K562 (cell line): ENCODE results near the gene PRKG2. TPM values are rescaled to one million over a fixed set of nuclear protein-coding genes. Genes with fewer than 3 reads are reported as not detected.

ENCODE experiments used
- ATAC-seq: fragments of 200-7000 bp; cut with Tn5 transposase; 3 replicates; pipeline ENCODE4 v1.9.1; 2020; ENCODE audit warnings: moderate library complexity
- BruUV-seq: library from RNA; stranded (reverse); fragments of 400-500 nt; replicated peaks from 2 replicates; lab custom pipeline; 2021; lab: Mats Ljungman, UMichigan
- CTCF ChIA-PET: fragments of 300-600 bp; formaldehyde crosslinking; extraction: SDS; loops from one replicate; lab custom pipeline; 2021; ENCODE audit warnings: low intra/inter-chr PET ratio; lab: Yijun Ruan, JAX
- POLR2A ChIA-PET: fragments of 300-600, 350-650 bp; sonication (Branson Sonifier 250); formaldehyde crosslinking; extraction: SDS; loops from one replicate; lab custom pipeline; 2021; ENCODE audit warnings: antibody characterized with exemption, inconsistent platforms; lab: Yijun Ruan, JAX
- DNase-seq, 4 experiments: peaks; one replicate each; pipeline versions ENCODE4 v3.0.0 to v3.0.0-alpha.2; 2011 to 2018; ENCODE audit warnings: low spot score in 3 of 4, mixed read lengths in 3 of 4; ENCODE audit errors: extremely low read depth in 1 of 4
- FAIRE-seq: peaks from 2 replicates; lab custom pipeline; 2011; peaks lifted over from hg19 to GRCh38; lab: Jason Lieb, UNC
- H2AFZ ChIP-seq: 2 replicates; pipeline ENCODE4 v1.6.0; 2011; ENCODE audit warnings: low read depth, low read length, control low read depth, inconsistent platforms
- H3K27ac ChIP-seq: fragments of 200-600 bp; 3 replicates; pipeline ENCODE4 v1.8.0; 2011; ENCODE audit warnings: low read depth, mild to moderate bottlenecking, control low read depth, inconsistent platforms, low read length, moderate library complexity, mixed read lengths; ENCODE audit errors: extremely low read depth
- H3K27me3 ChIP-seq, 2 experiments: fragments of 300-600 bp in 1 of 2; 2 replicates in 1 of 2; 3 replicates in 1 of 2; pipeline versions ENCODE4 v1.6.0 to v1.8.0; 2011; ENCODE audit warnings: inconsistent platforms in 2 of 2, low read length in 2 of 2, mild to moderate bottlenecking in 1 of 2, mixed read lengths in 1 of 2, moderate library complexity in 1 of 2; ENCODE audit not compliant: control insufficient read depth in 2 of 2, insufficient read depth in 2 of 2
- H3K36me3 ChIP-seq: fragments of 300-600 bp; 3 replicates; pipeline ENCODE4 v1.8.0; 2011; ENCODE audit warnings: mild to moderate bottlenecking, low read length, inconsistent platforms; ENCODE audit not compliant: control insufficient read depth, insufficient read depth
- H3K4me1 ChIP-seq, 2 experiments: fragments of 200-600 bp in 1 of 2; replicated peaks in 1 of 2; 2 replicates in 1 of 2; 3 replicates in 1 of 2; pipeline versions ENCODE4 v1.5.1 to v1.8.0; 2011; ENCODE audit warnings: inconsistent platforms in 2 of 2, low read length in 2 of 2, mild to moderate bottlenecking in 1 of 2, mixed read lengths in 1 of 2, moderate library complexity in 1 of 2; ENCODE audit not compliant: control insufficient read depth in 2 of 2, insufficient read depth in 2 of 2
- H3K4me2 ChIP-seq: 2 replicates; pipeline ENCODE4 v1.6.1; 2011; ENCODE audit warnings: low read length, control low read depth, inconsistent platforms, mixed read lengths; ENCODE audit not compliant: insufficient read depth
- H3K4me3 ChIP-seq: fragments of 200-600 bp; sonication (generic), shearing (Covaris generic); 2 replicates; pipeline ENCODE4 v1.5.1; 2016; ENCODE audit warnings: control low read depth, inconsistent platforms
- H3K79me2 ChIP-seq: fragments of 200-600 bp; 3 replicates; pipeline ENCODE4 v1.8.0; 2011; ENCODE audit warnings: low read length, inconsistent platforms; ENCODE audit not compliant: control insufficient read depth, insufficient read depth
- H3K9ac ChIP-seq, 2 experiments: 2 replicates each; pipeline versions ENCODE4 v1.6.0 to v1.6.1; 2011; ENCODE audit warnings: low read depth in 2 of 2, low read length in 2 of 2, control low read depth in 1 of 2, inconsistent platforms in 1 of 2, mild to moderate bottlenecking in 1 of 2, mixed read lengths in 1 of 2; ENCODE audit not compliant: insufficient read depth in 1 of 2
- H3K9me1 ChIP-seq: one replicate; pipeline ENCODE4 v1.6.0; 2011; ENCODE audit warnings: inconsistent platforms, mild to moderate bottlenecking, low read length, moderate library complexity; ENCODE audit not compliant: control insufficient read depth, insufficient read depth
- H3K9me3 ChIP-seq: replicated peaks from 2 replicates; pipeline ENCODE4 v1.5.1; 2011; ENCODE audit warnings: low read depth, low read length, inconsistent platforms; ENCODE audit not compliant: control insufficient read depth, insufficient read depth
- H4K20me1 ChIP-seq: replicated peaks from 2 replicates; pipeline ENCODE4 v1.6.1; 2011; ENCODE audit warnings: low read length, inconsistent platforms, mixed read lengths; ENCODE audit not compliant: control insufficient read depth, insufficient read depth
- GATAD2A ChIP-seq: fragments of 450-650 bp; IDR thresholded peaks from 2 replicates; pipeline ENCODE4 v1.6.1; 2017
- NFE2L1 ChIP-seq: fragments of 450-650 bp; IDR thresholded peaks from 2 replicates; pipeline ENCODE4 v1.6.1; 2016; ENCODE audit warnings: missing genetic modification characterization, low read depth, mild to moderate bottlenecking, missing compliant biosample characterization, moderate library complexity, borderline replicate concordance
- RB1 ChIP-seq: fragments of 450-650 bp; IDR thresholded peaks from 2 replicates; pipeline ENCODE4 v1.6.1; 2017; ENCODE audit warnings: low read depth, mild to moderate bottlenecking
- WGBS: fragments of 100-300 bp; shearing (Covaris generic); methylation state at CpG from one replicate; pipeline ENCODE4 v1.1.6; 2016; ENCODE audit warnings: low coverage, mixed read lengths; ENCODE audit not compliant: insufficient coverage; ENCODE audit errors: missing lambda C conversion rate; 5-methylcytosine and 5-hydroxymethylcytosine counted together
- in situ Hi-C: fragments of 300-500 bp; cut with MboI; formaldehyde crosslinking; loops from 4 replicates; pipeline ENCODE4 v1.15.0; 2018; ENCODE audit warnings: inconsistent platforms, mixed read lengths
- intact Hi-C: fragments of 100-400 bp; cut with micrococcal nuclease; formaldehyde crosslinking; loops from 2 replicates; pipeline ENCODE4 v1.14.2; 2022
- polyA plus RNA-seq, 8 experiments: library from polyadenylated mRNA; depleted of rRNA in 4 of 8; stranded (reverse) in 5 of 8; unstranded in 3 of 8; fragments of >200 nt; fragmentation: Nextera tagmentation in 2 of 8; fragmentation: Illumina TruSeq in 1 of 8; extraction: Ambion mirVana in 2 of 8; extraction: Trizol in 1 of 8; gene quantifications; 2 replicates each; pipeline versions ENCODE4 v1.2.1 to v1.2.3, GENCODE V29; 2011 to 2014; ENCODE audit warnings: inconsistent platforms in 1 of 8, missing spikeins in 1 of 8
- total RNA-seq, 7 experiments: library from RNA; depleted of rRNA in 6 of 7; stranded (reverse); fragments of >200 nt in 6 of 7; fragmentation: Illumina TruSeq in 2 of 7; extraction: Trizol in 2 of 7; gene quantifications; 2 replicates each; pipeline versions ENCODE4 v1.2.1 to v1.2.3, GENCODE V29; 2011 to 2021; ENCODE audit warnings: low replicate concordance in 1 of 7

The PRKG2 gene
- total and polyA plus RNA-seq, 9 of the 15 experiments (the other 6 are each of a cell fraction or from before 2014, with no cell fraction given): 0.01 to 0.68 (median 0.34) TPM

DNA sequence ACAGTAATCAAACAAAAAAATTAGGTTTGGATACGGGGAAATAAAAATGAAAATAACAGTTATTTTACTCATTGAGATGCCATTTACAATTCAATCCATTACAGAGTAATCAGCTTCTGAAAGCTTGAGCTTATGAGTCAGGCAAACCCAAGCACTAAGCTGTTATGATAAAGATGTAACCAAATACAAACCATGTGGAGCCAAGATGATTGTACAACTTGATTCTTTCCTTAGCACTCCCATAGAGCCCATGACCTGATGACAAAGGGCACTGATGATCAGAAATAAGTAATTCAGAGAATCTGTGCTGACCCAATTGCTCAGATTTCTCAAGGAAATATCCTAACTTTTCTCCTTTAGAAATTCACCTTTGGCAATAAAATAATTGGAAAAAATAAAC, 40.5 kb upstream of the PRKG2 start:
- H3K36me3 ChIP-seq: no peaks in the 10 kb centered on the region
- 0% methylated on average over 1 of the region's 1 CpG for WGBS
- H3K9ac ChIP-seq: no peak overlapping the region
- in situ Hi-C loops: no loop called here
- POLR2A ChIA-PET: no interaction called here
- no peak overlapping the region for H3K4me3 ChIP-seq
- intact Hi-C loops: no loop called here
- ATAC-seq (no peak), DNase-seq (no peak), FAIRE-seq (no peak)
- no peak overlapping the region for H2AFZ ChIP-seq
- no peaks in the 10 kb centered on the region for H4K20me1 ChIP-seq
- H3K9me3 ChIP-seq: no peaks in the 10 kb centered on the region
- no peaks in the 10 kb centered on the region for H3K4me1 ChIP-seq
- TF ChIP-seq GATAD2A: no peak
- no peak for TF ChIP-seq RB1
- no peaks in the 10 kb centered on the region for H3K9me1 ChIP-seq
- no TSS peak for BruUV-seq
- no peak overlapping the region for H3K27ac ChIP-seq
- H3K79me2 ChIP-seq: no peaks in the 10 kb centered on the region
- H3K4me2 ChIP-seq: no peak overlapping the region
- CTCF ChIA-PET: no interaction called here
- no peaks in the 10 kb centered on the region for H3K27me3 ChIP-seq

DNA sequence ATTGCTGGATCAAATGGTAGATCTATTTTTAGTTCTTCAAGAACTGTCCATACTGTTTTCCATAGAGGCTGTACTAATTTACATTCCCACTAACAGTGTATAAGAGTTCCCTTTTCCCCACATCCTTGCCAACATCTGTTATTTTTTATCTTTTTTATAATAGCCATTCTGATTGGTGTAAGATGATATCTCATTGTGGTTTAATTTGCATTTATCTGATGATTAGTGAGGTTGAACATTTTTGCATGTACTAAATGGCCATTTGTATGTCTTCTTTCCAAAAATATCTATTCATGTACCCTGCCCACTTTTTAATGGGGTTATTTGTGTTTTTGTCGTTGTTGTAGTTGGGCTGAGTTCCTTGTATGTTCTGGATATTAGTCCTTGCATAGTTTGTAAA, 35.4 kb upstream of the PRKG2 start:
- no peaks in the 10 kb centered on the region for H3K4me1 ChIP-seq
- intact Hi-C loops: no loop called here
- no peak overlapping the region for H3K9ac ChIP-seq
- no peak overlapping the region for H3K4me2 ChIP-seq
- H3K27ac ChIP-seq: no peak overlapping the region
- H3K9me1 ChIP-seq: no peaks in the 10 kb centered on the region
- ChIA-PET POLR2A (no interaction called here), CTCF (no interaction called here)
- no peaks in the 10 kb centered on the region for H3K79me2 ChIP-seq
- WGBS: 0% methylated on average over 1 of the region's 1 CpG
- H3K4me3 ChIP-seq: no peak overlapping the region
- H4K20me1 ChIP-seq: no peaks in the 10 kb centered on the region
- no peak overlapping the region for H2AFZ ChIP-seq
- in situ Hi-C loops: no loop called here
- H3K27me3 ChIP-seq: no peaks in the 10 kb centered on the region
- no peak for DNase-seq
- no peak for TF ChIP-seq NFE2L1 (tag)
- H3K9me3 ChIP-seq: no peaks in the 10 kb centered on the region
- no peak for FAIRE-seq
- no TSS peak for BruUV-seq
- no peaks in the 10 kb centered on the region for H3K36me3 ChIP-seq
- ATAC-seq: no peak
